ENCODE data around the gene DNM2.

Gene DNM2

GRCh38 chr19:10800488-10800887, 82.6 kb downstream of the DNM2 start:
- no peak overlapping the region for H3K27ac ChIP-seq (ENCODE audit: extremely low read depth, low read depth, low read length)
- POLR2A ChIA-PET = interaction anchor here (0.5 kb wide), 1 partner anchor 85 kb away, joined by 3 read pairs; no protein-coding TSS in a partner anchor

GRCh38 chr19:10802479-10802878, 84.6 kb downstream of the DNM2 start:
- no peaks in the 10 kb centered on the region for H3K4me1 ChIP-seq (ENCODE audit: control insufficient read depth, insufficient read depth, low read length)
- POLR2A ChIA-PET = no interaction called here
- peaks cover 17 to 81% of the 10 kb centered on the region in 2 experiments; a peak in 2 of 3 replicates for H3K36me3 ChIP-seq (ENCODE audit: control insufficient read depth in 2 of 2, insufficient read depth in 1 of 2, low read length in 2 of 2)

More at GRCh38 chr19:10800488-10800887, 82.6 kb downstream of the DNM2 start:
- TF ChIP-seq ZNF792 (tag by site-specific recombination; IDR thresholded peaks at IDR 0.05) (no peak), SCRT2 (tag by site-specific recombination; IDR thresholded peaks at IDR 0.05) (0 out of 2 replicates have a peak, but pooled peaks have one; percentile 35)
- Histone ChIP-seq H3K4me3 (ENCODE audit: low read depth, low read length) (no peak overlapping the region), H3K36me3 (ENCODE audit: control insufficient read depth in 2 of 2, insufficient read depth in 1 of 2, low read length in 2 of 2) (peaks cover 17 to 95% of the 10 kb centered on the region in 2 experiments; a peak in 2 of 3 replicates), H3K4me1 (ENCODE audit: control insufficient read depth, insufficient read depth, low read length) (no peaks in the 10 kb centered on the region), H3K9me3 (ENCODE audit: control insufficient read depth, insufficient read depth, low read depth, low read length) (no peaks in the 10 kb centered on the region)
- CTCF ChIA-PET = interaction anchor here (0.7 kb wide), 1 partner anchor 41 kb away, joined by 3 read pairs; no protein-coding TSS in a partner anchor

GRCh38 chr19:10803252-10803651, 85.4 kb downstream of the DNM2 start:
- Histone ChIP-seq H3K4me1 (ENCODE audit: control insufficient read depth, insufficient read depth, low read length) (no peaks in the 10 kb centered on the region), H3K36me3 (ENCODE audit: control insufficient read depth in 2 of 2, insufficient read depth in 1 of 2, low read length in 2 of 2) (peaks cover 24 to 74% of the 10 kb centered on the region in 2 experiments; a peak in 2 of 3 replicates), H3K27ac (ENCODE audit: extremely low read depth, low read depth, low read length) (no peak overlapping the region), H3K9me3 (ENCODE audit: control insufficient read depth, insufficient read depth, low read depth, low read length) (no peaks in the 10 kb centered on the region), H3K4me3 (ENCODE audit: low read depth, low read length) (no peak overlapping the region)
- ChIA-PET CTCF (interaction anchor here (1.5 kb wide), 1 partner anchor 86 kb away, joined by 4 read pairs; the partner anchor contains the start of gene DNM2), POLR2A (no interaction called here)
- TF ChIP-seq ZBTB20 (tag by site-specific recombination; IDR thresholded peaks at IDR 0.05) (no peak), ZNF324 (tag by site-specific recombination; IDR thresholded peaks at IDR 0.05) (no peak), PATZ1 (tag by site-specific recombination; IDR thresholded peaks at IDR 0.05) (no peak), EGR2 (tag by site-specific recombination; IDR thresholded peaks at IDR 0.05; ENCODE audit: low read depth) (no peak), ELK4 (IDR thresholded peaks at IDR 0.05; ENCODE audit: borderline replicate concordance, low read depth, low read length) (no peak), ZBTB8A (tag by site-specific recombination; IDR thresholded peaks at IDR 0.05) (no peak), ZXDB (tag by site-specific recombination; IDR thresholded peaks at IDR 0.05) (no peak), RBAK (tag by site-specific recombination; IDR thresholded peaks at IDR 0.05) (no peak), ZNF341 (tag by site-specific recombination; IDR thresholded peaks at IDR 0.05; ENCODE audit: low read depth) (no peak), ZNF18 (tag by site-specific recombination; IDR thresholded peaks at IDR 0.05) (no peak), ZSCAN5A (tag by site-specific recombination; IDR thresholded peaks at IDR 0.05) (no peak), ZNF266 (tag by site-specific recombination; IDR thresholded peaks at IDR 0.05; ENCODE audit: low read depth) (no peak), ZNF132 (tag by site-specific recombination; IDR thresholded peaks at IDR 0.05; ENCODE audit: borderline replicate concordance) (no peak)

More at GRCh38 chr19:10802479-10802878, 84.6 kb downstream of the DNM2 start:
- TF ChIP-seq ZNF549 (tag by site-specific recombination; IDR thresholded peaks at IDR 0.05) = no peak
- peak; percentile 77; the same call in 1 of the 2 replicates for TF ChIP-seq ZNF239 (tag by site-specific recombination; IDR thresholded peaks at IDR 0.05)
- TF ChIP-seq ZNF148 (tag by site-specific recombination; IDR thresholded peaks at IDR 0.05; ENCODE audit: borderline replicate concordance) = no peak
- TF ChIP-seq ZFP37 (tag by site-specific recombination; IDR thresholded peaks at IDR 0.05) = no peak
- no peak overlapping the region for H3K27ac ChIP-seq (ENCODE audit: extremely low read depth, low read depth, low read length)
- H3K9me3 ChIP-seq (ENCODE audit: control insufficient read depth, insufficient read depth, low read depth, low read length) = no peaks in the 10 kb centered on the region
- CTCF ChIA-PET = no interaction called here
- H3K4me3 ChIP-seq (ENCODE audit: low read depth, low read length) = no peak overlapping the region
